Suprapubic skin (tissue), 4 donors: Measurements from ENCODE around the gene ZNF608. TPM values are rescaled to one million over a fixed set of nuclear protein-coding genes. Genes with fewer than 3 reads are reported as not detected.

Experiments
- DNase-seq, 2 donors: peaks; one replicate each; pipeline ENCODE4 v3.0.0-alpha.2; 2019; ENCODE audit warnings: low spot score in 2 of 2
- H3K27ac ChIP-seq: fragments of 200-600 bp; sonication (generic); one replicate; pipeline ENCODE4 v1.5.1; 2019
- H3K27me3 ChIP-seq: fragments of 200-600 bp; sonication (generic); one replicate; pipeline ENCODE4 v1.5.1; 2019
- H3K36me3 ChIP-seq: fragments of 200-600 bp; sonication (generic); one replicate; pipeline ENCODE4 v1.5.1; 2019
- H3K4me1 ChIP-seq: fragments of 200-600 bp; sonication (generic); one replicate; pipeline ENCODE4 v1.5.1; 2019
- H3K4me3 ChIP-seq: fragments of 200-600 bp; sonication (generic); one replicate; pipeline ENCODE4 v1.5.1; 2019; ENCODE audit warnings: mild to moderate bottlenecking
- H3K9me3 ChIP-seq: fragments of 200-600 bp; sonication (generic); one replicate; pipeline ENCODE4 v1.5.1; 2019
- CTCF ChIP-seq, 2 donors: fragments of 200-600 bp in 1 of 2; fragments of 450-650 bp in 1 of 2; sonication (generic) in 1 of 2; IDR thresholded peaks; one replicate each; pipeline ENCODE4 v1.5.1; 2016 to 2019; ENCODE audit warnings: antibody characterized with exemption in 2 of 2, mild to moderate bottlenecking in 1 of 2, moderate library complexity in 1 of 2
- EP300 ChIP-seq: sonication (generic); formaldehyde crosslinking; IDR thresholded peaks from one replicate; pipeline ENCODE4 v1.6.1; 2017; ENCODE audit warnings: antibody characterized with exemption
- POLR2A ChIP-seq, 2 donors: fragments of 450-650 bp; IDR thresholded peaks; one replicate each; pipeline ENCODE4 v1.6.1; 2017; ENCODE audit warnings: antibody characterized with exemption in 2 of 2, mild to moderate bottlenecking in 2 of 2, moderate library complexity in 2 of 2
- POLR2AphosphoS5 ChIP-seq, 3 donors: sonication (generic); formaldehyde crosslinking; IDR thresholded peaks; one replicate each; pipeline ENCODE4 v1.6.1; 2017; ENCODE audit warnings: antibody characterized with exemption in 3 of 3
- WGBS: methylation state at CpG from one replicate; pipeline ENCODE4 v1.1.5; 2018; 5-methylcytosine and 5-hydroxymethylcytosine counted together
- total RNA-seq, 4 donors: library from RNA; depleted of rRNA; stranded (reverse); fragments of >200 nt; gene quantifications; one replicate each; pipeline ENCODE4 v1.1.0, GENCODE V29; 2016

Gene ZNF608
- total RNA-seq, 4 donors from 2014 or later: 3.9 to 11.9 (median 9.1) TPM

DNA sequence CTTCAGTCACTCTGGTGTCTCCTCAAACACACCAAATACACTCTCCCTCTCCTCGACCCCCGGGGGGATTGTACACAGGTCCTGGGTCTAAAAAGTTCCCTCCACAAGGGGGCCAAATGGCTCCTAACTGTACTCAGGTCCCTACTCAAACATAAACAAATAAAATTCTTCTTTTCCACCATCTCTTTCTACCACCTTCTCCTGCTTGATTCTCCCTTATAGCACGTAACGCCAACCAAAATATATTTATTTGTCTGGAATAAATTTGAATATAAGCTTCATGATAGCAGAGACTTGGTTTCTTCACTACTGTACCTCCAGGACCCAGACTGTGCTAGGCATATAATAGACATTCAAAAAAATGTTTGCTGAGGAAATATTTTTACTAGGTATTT lies 21.4 kb downstream of the ZNF608 start:
- Histone ChIP-seq H3K4me1 (no peaks in the 10 kb centered on the region), H3K27ac (no peak overlapping the region), H3K27me3 (no peaks in the 10 kb centered on the region), H3K4me3 (no peak overlapping the region), H3K36me3 (no peaks in the 10 kb centered on the region), H3K9me3 (no peaks in the 10 kb centered on the region)
- no peak for TF ChIP-seq POLR2AphosphoS5 (IDR thresholded peaks at IDR 0.05)
- 71% methylated on average over 4 of the region's 4 CpGs for WGBS
- no peak for DNase-seq

GRCh38 chr5:124724357-124725039 lies 21.9 kb downstream of the ZNF608 start:
- Histone ChIP-seq H3K27me3 (no peaks in the 10 kb centered on the region), H3K9me3 (no peaks in the 10 kb centered on the region), H3K4me3 (no peak overlapping the region), H3K4me1 (no peaks in the 10 kb centered on the region), H3K36me3 (no peaks in the 10 kb centered on the region), H3K27ac (no peak overlapping the region)
- TF ChIP-seq POLR2AphosphoS5 (IDR thresholded peaks at IDR 0.05): no peak
- TF ChIP-seq CTCF (IDR thresholded peaks at IDR 0.05): no peak
- TF ChIP-seq POLR2A (IDR thresholded peaks at IDR 0.05): no peak
- TF ChIP-seq EP300: no peak
- 80% methylated on average over 6 of the region's 6 CpGs for WGBS
- DNase-seq: no peak

- Histone ChIP-seq H3K36me3 (no peaks in the 10 kb centered on the region), H3K27ac (no peak overlapping the region), H3K4me3 (no peak overlapping the region), H3K4me1 (peaks cover 13% of the 10 kb centered on the region), H3K27me3 (no peaks in the 10 kb centered on the region), H3K9me3 (no peaks in the 10 kb centered on the region)
- DNase-seq: no peak
- TF ChIP-seq POLR2AphosphoS5 (IDR thresholded peaks at IDR 0.05) (no peak), EP300 (no peak), CTCF (IDR thresholded peaks at IDR 0.05) (no peak), POLR2A (IDR thresholded peaks at IDR 0.05) (no peak)
- 75% methylated on average over 8 of the region's 8 CpGs for WGBS
Measured at GRCh38 chr5:124721229-124721735, 25.2 kb downstream of the ZNF608 start.

DNA sequence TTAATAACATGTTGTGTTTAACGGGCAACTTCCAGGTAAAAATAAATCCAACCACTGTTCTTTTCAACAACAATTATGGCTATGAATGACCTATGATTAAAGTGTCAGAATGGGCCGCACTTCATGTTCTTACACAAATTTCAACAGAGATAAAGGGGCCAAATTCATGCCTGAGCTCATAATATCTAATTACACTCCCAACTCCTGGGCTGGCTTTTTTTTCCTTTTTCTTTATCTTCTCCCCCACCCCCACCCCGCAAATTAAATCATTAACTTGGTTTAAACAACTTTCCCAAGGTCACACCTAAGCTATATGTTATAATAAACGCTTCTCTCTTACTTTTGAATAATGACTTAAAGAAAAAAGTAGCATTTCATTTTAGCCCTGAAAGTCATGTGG lies 25.8 kb downstream of the ZNF608 start:
- Histone ChIP-seq H3K36me3 (no peaks in the 10 kb centered on the region), H3K27me3 (no peaks in the 10 kb centered on the region), H3K9me3 (no peaks in the 10 kb centered on the region), H3K4me3 (no peak overlapping the region), H3K4me1 (peaks cover 13% of the 10 kb centered on the region), H3K27ac (no peak overlapping the region)
- 88% methylated on average over 4 of the region's 4 CpGs for WGBS
- no peak for TF ChIP-seq EP300
- no peak for DNase-seq

DNA sequence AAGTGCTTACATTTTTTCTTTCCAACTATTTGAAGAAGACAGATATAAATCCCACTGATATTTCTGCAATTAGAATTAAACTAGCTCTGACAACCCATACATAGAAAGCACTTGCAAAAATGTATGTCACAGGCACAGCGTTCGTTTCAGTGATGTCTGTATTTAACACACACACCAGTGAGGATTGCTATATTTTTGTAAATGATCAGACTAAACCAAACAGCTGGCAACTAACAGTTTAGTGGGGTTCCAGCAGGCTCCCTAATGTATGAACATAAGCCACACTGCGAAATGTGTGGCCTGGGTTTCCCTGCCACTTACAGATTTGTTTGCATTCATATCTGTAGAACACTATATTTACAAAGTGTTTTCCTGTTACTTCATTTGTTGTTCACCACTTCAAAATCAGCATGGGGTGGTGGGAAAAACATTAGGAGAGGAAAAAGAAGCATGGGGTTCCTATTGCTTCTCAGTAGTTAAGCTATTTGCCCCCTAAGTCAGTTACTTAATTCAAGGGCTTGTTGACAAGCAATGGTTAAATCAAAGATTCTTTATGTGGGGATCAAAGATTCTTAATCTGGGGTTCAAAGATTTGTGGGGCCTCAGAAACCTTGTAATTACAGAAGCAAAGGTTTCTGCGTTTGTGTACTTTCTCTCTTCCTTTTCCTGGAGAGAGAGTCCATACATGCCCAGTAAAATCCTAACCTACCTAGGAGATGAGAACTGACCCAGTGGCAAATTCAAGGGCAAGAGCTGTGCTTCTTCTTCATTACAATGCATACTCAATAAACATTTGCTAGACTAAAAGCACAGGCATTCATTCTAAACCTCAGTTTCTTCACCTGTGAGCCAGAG lies 27.1 kb downstream of the ZNF608 start:
- TF ChIP-seq EP300 (no peak), CTCF (IDR thresholded peaks at IDR 0.05) (no peak), POLR2A (IDR thresholded peaks at IDR 0.05) (no peak), POLR2AphosphoS5 (IDR thresholded peaks at IDR 0.05) (no peak)
- Histone ChIP-seq H3K9me3 (no peaks in the 10 kb centered on the region), H3K27me3 (no peaks in the 10 kb centered on the region), H3K4me3 (no peak overlapping the region), H3K36me3 (no peaks in the 10 kb centered on the region), H3K27ac (no peak overlapping the region), H3K4me1 (peaks cover 13% of the 10 kb centered on the region)
- WGBS: 77% methylated on average over 4 of the region's 4 CpGs
- DNase-seq: no peak

GRCh38 chr5:124718380-124718789 lies 28.1 kb downstream of the ZNF608 start:
- WGBS: 28% methylated on average over 2 of the region's 2 CpGs
- Histone ChIP-seq H3K27me3 (no peaks in the 10 kb centered on the region), H3K27ac (no peak overlapping the region)

More at GRCh38 chr5:124718380-124718789, 28.1 kb downstream of the ZNF608 start:
- no peak for TF ChIP-seq POLR2A (IDR thresholded peaks at IDR 0.05)
- no peak for TF ChIP-seq POLR2AphosphoS5 (IDR thresholded peaks at IDR 0.05)
- no peak for TF ChIP-seq CTCF (IDR thresholded peaks at IDR 0.05)
- TF ChIP-seq EP300: no peak
- Histone ChIP-seq H3K4me3 (no peak overlapping the region), H3K9me3 (no peaks in the 10 kb centered on the region), H3K4me1 (peaks cover 13% of the 10 kb centered on the region), H3K36me3 (no peaks in the 10 kb centered on the region)
- no peak for DNase-seq
